HG02981 (cell line): ENCODE data around the gene MRPS34.
A peak's percentile ranks its signal among the peaks of the same experiment; 100 is the strongest.
"Not testable (repeated sequence)": the region's sequence is repeated elsewhere in the genome, so short reads cannot be mapped to it uniquely, and the experiment has no call there.

Experiments used
- ATAC-seq: cut with Tn5 transposase; IDR thresholded peaks from one replicate; pipeline ENCODE4 v1.9.1; 2021; ENCODE audit warnings: mild to moderate bottlenecking, moderate library complexity; ENCODE audit not compliant: unreplicated experiment

The MRPS34 gene

GRCh38 chr16:1772908-1773702, at the start of gene MRPS34:
Gene MRPS34 (minus strand): TSS chr16:1773134. CDS start chr16:1773119, 15 bp downstream.
- ATAC-seq: peak; percentile 36

DNA sequence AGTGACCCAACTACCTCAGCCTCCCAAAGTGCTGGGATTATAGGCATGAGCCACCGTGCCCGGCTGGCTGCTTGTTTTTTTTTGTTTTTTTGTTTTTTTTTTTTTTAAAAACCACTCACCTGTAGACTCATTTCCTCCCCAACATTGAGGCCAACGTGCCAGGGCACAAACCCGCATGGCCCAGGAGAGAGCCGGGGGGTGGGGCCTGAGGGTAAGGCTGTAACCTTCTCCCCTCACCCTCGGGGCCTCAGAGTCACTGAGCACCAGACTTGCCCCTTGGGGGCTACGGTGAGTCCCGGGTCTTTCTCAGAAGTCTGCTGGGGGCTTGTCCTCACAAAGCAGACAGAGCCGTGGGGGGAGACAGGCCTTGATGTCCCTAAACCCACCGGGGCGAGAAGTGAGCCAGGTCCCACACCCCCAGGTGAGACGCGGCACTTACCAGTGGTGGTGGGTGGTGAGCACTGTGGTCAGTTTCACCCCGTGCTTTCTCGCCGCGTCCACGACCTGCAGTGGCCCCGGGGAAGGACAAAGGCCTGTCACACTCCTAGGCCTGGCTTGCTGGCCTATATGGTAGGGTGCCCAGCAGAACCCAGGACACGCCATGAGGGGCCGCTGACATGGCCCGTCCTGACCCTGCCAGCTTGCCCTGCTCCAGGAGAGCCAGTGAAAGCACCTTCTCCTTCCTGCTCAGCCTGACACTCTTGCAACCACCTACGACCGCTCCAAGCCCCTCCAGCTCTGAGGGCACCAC, 49.1 kb upstream of the MRPS34 start:
- ATAC-seq: no peak

DNA sequence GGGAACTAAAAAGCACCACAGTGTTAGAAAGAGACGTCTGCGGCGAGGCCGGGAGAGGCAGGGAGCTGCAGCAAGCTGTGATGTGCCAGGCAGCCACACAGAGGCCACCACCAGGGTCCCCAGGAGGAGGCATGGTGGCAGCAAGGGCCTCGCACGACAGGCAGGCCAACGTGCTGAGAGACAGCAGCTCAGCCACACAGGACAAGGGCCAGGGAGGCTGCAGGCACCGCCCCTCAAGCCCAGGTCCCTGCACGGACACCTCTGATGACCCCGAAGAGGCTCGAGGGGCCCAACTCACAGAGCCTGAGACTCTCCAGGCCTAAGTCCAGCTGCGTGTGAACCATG, 48.0 kb upstream of the MRPS34 start:
- ATAC-seq: no peak

DNA sequence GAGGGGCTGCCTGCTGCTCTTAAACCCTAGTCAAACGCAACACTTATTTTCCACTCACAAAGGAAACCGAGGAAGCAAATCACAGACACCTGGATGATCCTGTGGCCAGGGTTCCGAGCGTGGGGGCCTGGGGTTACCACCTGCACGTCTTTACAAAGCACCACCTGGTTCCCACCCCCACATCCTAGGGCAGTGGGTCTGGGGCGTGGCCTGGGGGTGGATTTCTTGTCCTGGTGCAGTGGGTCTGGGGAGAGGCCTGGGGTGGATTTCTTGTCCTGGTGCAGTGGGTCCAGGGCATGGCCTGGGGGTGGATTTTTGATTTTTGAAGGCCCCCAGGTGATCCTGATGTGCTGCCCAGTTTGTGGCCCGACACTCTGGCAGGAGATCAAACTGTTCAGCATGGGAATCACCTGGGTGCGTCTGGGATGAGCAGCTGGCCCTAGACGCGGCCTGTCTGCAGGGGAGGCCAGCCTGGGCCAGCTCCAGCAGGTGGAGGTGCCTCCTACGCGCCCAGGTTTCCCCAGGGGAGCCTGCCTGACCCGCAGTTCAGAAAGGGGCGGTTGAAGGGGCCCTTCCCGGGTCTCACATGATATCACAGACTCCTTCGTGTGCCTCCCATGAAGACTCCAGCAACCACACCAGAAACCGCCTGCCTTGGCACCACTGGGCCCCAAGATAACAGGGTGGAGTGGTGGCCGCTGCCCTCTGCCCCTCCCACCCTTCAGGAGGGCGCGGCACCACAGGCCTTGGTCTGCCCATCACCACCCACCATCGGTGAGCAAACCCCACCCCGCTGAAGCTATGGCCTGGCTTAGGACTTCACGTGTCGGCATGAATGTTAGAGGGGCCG, 47.4 kb upstream of the MRPS34 start:
- no peak for ATAC-seq

GRCh38 chr16:1819611-1820010, 46.7 kb upstream of the MRPS34 start:
- ATAC-seq: no peak

DNA sequence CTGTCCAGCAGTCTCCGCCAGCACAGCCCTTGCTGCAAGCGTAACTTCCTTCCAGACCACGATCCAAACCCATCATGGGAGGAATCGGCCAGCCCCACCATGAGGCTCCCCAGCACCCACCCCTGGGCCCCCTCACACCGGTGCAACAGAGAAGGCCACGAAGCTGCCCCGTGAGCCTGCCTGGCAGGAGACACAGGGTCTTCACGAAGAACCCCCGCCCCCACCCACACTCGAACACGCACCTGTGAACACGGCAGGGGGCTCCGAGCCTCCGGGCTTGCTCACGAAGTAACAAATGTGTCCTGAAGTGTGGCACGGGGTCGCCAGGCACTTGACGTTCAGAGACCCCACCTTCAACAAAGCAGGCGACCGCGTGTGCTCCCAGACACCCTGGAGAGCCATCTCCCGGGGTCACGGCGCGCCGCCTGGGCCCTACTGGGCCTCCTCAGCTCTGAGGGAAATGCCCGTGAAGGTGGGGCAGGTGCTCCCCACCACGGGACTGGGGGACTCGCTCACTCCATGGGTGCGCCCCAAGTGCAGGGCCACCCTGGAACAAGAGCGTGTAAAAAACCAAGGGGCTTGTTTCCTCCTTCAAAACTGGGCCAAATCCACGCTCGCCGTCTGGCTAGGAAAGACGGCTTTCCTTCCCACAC, 46.1 kb upstream of the MRPS34 start:
- no peak for ATAC-seq

GRCh38 chr16:1818204-1818872, 45.4 kb upstream of the MRPS34 start:
- no peak for ATAC-seq

GRCh38 chr16:1817716-1818115, 44.8 kb upstream of the MRPS34 start:
- no peak for ATAC-seq

DNA sequence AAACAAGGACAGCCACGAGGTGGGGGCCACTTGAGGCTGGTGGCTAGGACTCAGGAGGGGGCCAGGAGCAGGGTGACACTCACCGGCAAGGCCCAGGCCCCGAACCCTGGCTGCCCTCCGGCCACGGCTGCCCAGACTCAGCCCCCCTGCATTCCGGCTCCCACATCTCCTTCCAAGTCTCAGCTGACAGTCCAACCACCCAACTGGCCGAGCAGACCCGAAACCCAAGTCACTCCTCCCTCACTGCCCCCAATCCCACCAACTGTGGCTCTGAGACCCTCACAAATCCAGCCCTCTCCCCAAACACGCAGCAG, 44.3 kb upstream of the MRPS34 start:
- no peak for ATAC-seq

GRCh38 chr16:1816396-1817275, 43.7 kb upstream of the MRPS34 start:
- no peak for ATAC-seq

DNA sequence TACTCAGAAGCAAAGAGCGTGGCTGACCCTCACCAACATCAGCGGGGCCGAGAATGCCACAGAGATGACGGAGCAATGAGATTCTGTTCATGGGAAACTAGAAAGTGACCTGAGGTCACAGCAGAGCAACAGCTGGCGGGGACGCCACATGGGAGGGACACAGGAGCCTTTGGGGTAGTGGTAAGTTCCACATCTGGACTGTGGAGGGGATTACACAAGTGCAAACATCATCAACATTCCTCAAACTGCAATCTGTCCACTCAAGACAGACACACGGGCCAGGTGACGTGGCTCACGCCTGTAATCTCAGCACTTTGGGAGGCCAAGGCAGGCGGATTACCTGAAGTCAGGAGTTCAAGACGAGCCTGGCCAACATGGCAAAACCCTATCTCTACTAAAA, 42.5 kb upstream of the MRPS34 start:
- no peak for ATAC-seq

- no peak for ATAC-seq
These were observed 39.8 kb upstream of the MRPS34 start for GRCh38 chr16:1812732-1813163.

GRCh38 chr16:1810536-1810935, 37.6 kb upstream of the MRPS34 start:
- no peak for ATAC-seq

DNA sequence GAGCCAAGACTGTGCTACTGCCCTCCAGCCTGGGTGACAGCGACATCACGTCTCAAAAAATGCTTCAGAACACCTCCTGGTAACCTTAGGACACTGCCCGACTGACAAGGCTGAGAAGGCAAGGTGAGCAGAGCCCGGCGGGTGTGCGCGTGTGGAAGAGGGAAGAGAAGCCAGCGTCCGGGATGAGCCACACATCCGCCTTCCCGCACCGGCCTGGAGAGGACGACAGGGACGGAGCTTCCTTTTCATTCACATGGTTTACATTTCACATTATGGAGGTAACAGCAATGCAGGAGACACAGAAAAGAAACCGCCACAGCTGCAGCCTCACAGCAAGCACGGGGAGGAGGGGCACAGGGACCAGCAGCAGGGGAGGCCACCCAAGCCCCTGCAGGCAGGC, 37.2 kb upstream of the MRPS34 start:
- ATAC-seq: no peak

DNA sequence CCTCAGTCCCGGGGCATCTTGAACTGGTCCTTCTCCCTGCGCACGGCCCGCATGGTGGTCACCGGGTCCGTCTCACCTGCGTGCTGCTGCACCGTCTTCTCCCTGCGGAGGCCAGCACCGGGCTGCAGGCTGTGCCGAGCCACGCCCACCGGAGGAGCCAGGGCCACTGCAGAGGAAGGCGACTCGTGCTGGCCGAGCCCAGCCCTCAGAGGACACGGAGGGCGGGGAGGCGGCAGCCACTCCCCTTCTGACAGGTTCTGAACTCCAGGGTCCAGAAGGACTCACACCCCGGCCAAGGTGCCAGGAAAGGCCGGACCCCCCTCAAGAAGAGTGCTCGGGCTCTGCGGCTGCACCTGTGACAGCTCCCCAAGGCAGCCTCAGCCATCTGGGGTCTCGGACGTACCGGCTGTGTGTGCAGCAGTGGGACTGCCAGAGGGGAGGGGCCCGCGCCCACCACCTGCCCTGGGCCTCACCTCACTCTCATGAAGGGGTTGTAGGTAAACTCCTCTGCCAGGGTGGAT, 36.4 kb upstream of the MRPS34 start:
- ATAC-seq: no peak

DNA sequence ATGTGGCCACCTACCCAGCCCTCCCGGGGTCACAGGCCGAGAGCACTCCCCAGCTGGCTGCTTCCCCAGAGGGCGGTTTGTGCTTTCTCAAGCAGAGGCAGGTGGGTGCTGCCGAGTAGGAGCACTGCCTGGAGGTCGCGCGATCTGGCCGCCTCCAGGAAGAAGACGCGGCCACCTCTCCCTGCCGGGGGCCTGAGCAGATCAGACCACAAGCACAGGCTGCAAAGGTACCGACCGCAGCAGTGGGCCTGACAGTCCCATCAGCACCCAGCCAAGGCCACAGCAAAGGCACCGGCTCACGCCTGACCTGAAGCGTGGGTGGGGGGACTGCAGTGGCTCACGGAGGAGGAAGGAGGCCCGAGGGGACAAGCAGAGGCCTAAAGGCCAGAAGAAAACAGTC, 35.8 kb upstream of the MRPS34 start:
- ATAC-seq: no peak

DNA sequence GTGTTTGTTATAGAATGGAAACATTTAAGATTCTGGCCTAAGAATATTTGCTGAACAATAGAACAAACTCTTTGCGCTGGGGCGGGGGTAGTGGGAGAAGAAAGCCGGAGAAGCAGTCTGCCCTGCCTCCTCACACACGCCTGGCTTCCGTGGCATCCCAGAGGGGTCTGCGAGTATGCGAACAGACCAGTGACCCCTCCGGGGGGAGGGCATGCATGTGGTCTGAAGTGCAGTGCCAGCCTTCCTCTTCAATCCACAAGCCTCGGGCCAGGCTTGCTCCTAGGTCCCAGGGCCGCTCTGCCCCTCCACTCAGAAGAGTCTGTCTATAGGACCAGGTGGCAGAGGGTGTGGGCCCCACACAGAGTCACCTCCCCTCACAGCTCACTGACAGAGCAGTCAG, 34.7 kb upstream of the MRPS34 start:
- ATAC-seq: no peak

DNA sequence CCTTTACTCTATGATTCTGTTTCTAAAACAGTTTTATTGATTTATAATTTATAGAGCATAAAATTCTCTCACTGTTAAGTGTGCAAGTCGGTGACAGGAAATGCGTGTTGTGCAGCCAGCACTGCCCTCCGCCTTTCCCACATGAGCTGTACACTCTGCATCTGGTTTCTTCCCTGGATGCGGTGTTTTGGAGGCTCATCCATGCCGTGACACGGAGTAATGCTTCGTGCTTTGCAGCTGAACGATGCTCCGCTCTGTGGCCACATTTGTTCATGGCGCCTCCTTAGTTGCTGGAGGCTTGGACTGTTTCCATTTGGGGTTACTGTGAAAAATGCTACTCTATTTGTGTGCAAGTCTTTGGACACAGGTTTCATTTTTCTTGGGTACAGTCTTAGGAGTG, 27.8 kb upstream of the MRPS34 start:
- ATAC-seq: no peak

GRCh38 chr16:1799263-1799662, 26.3 kb upstream of the MRPS34 start:
- ATAC-seq: not testable (repeated sequence)
